Esophagus muscularis mucosa (tissue), 4 donors: ENCODE measurements around the gene LMO4. TPM values are rescaled to one million over a fixed set of nuclear protein-coding genes. Genes with fewer than 3 reads are reported as not detected.

Source experiments
- DNase-seq: peaks from one replicate; pipeline ENCODE4 v3.0.0-alpha.2; 2017; ENCODE audit errors: extremely low spot score
- H3K27ac ChIP-seq, 4 donors: fragments of 200-600 bp; sonication (generic); replicated peaks in 1 of 4; 1 replicate in 3 of 4; 2 replicates in 1 of 4; pipeline ENCODE4 v1.5.1; 2016 to 2019; ENCODE audit warnings: mild to moderate bottlenecking in 1 of 4
- H3K27me3 ChIP-seq, 4 donors: fragments of 200-600 bp; sonication (generic); one replicate each; pipeline versions ENCODE4 v1.5.1 to v1.6.0; 2016 to 2019
- H3K36me3 ChIP-seq, 4 donors: fragments of 200-600 bp; sonication (generic); one replicate each; pipeline ENCODE4 v1.5.1; 2016 to 2019
- H3K4me1 ChIP-seq, 4 donors: fragments of 200-600 bp; sonication (generic); one replicate each; pipeline ENCODE4 v1.5.1; 2016 to 2019
- H3K4me3 ChIP-seq, 4 donors: fragments of 200-600 bp; sonication (generic); 1 replicate in 2 of 4; 2 replicates in 2 of 4; pipeline ENCODE4 v1.5.1; 2016 to 2019; ENCODE audit warnings: mild to moderate bottlenecking in 4 of 4, moderate library complexity in 1 of 4
- H3K9me3 ChIP-seq, 4 donors: fragments of 200-600 bp; sonication (generic); 1 replicate in 3 of 4; 2 replicates in 1 of 4; pipeline ENCODE4 v1.5.1; 2016 to 2019
- EP300 ChIP-seq: sonication (generic); formaldehyde crosslinking; IDR thresholded peaks from one replicate; pipeline ENCODE4 v1.6.1; 2017; ENCODE audit warnings: antibody characterized with exemption
- POLR2A ChIP-seq: fragments of 450-650 bp; IDR thresholded peaks from one replicate; pipeline ENCODE4 v1.6.1; 2017; ENCODE audit warnings: antibody characterized with exemption, moderate library complexity, mild to moderate bottlenecking, low read depth
- POLR2AphosphoS5 ChIP-seq, 2 donors: sonication (generic); formaldehyde crosslinking; IDR thresholded peaks; one replicate each; pipeline ENCODE4 v1.6.1; 2017; ENCODE audit warnings: antibody characterized with exemption in 2 of 2
- WGBS: methylation state at CpG from one replicate; pipeline ENCODE4 v1.1.5; 2018; 5-methylcytosine and 5-hydroxymethylcytosine counted together
- intact Hi-C: fragments of 100-400 bp; cut with DNase I; formaldehyde crosslinking; loops from one replicate; pipeline ENCODE4 v1.15.1; 2023
- total RNA-seq, 4 donors: library from RNA; depleted of rRNA; stranded (reverse); fragments of >200 nt; gene quantifications; one replicate each; pipeline versions ENCODE4 v1.1.0 to v1.2.1, GENCODE V29; 2016
- TF ChIP-seq, protein P1 (sequence below), 3 experiments: fragments of 200-600 bp in 2 of 3; fragments of 450-650 bp in 1 of 3; sonication (generic) in 2 of 3; IDR thresholded peaks; one replicate each; pipeline ENCODE4 v1.5.1; 2017 to 2019; ENCODE audit warnings: antibody characterized with exemption in 3 of 3, mild to moderate bottlenecking in 2 of 3, moderate library complexity in 1 of 3

Gene LMO4
- total RNA-seq, 4 donors from 2014 or later, result 43.2 to 54.4 (median 47.7) TPM

DNA sequence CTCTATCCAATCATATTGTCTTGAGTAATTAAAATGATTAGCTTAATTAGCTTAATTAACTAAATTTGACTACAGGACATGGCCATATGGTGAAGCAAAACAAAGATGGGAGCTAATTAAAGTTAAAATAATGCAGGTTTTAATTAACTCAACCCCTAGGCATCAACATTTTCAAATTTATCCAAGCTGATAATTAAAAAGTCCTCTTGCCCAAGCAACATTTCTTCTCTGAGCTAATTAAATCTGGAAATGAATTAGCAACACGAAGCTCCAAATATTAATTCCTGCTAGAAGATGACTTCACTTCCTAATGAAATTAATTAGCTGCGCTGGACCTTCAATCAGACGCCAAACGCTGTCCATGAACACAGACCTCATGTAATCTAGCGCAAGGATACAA lies 27.9 kb downstream of the LMO4 start:
- Histone ChIP-seq H3K36me3 (no peaks in the 10 kb centered on the region), H3K4me1 (no peaks in the 10 kb centered on the region), H3K4me3 (no peak overlapping the region), H3K9me3 (no peaks in the 10 kb centered on the region), H3K27me3 (no peaks in the 10 kb centered on the region), H3K27ac (no peak overlapping the region)
- 95% methylated on average over 5 of the region's 5 CpGs for WGBS
- DNase-seq, result no peak
- intact Hi-C loops, result no loop called here
- TF ChIP-seq POLR2A (no peak), POLR2AphosphoS5 (IDR thresholded peaks at IDR 0.05) (no peak), EP300 (no peak)
- TF ChIP-seq, protein P1, sequence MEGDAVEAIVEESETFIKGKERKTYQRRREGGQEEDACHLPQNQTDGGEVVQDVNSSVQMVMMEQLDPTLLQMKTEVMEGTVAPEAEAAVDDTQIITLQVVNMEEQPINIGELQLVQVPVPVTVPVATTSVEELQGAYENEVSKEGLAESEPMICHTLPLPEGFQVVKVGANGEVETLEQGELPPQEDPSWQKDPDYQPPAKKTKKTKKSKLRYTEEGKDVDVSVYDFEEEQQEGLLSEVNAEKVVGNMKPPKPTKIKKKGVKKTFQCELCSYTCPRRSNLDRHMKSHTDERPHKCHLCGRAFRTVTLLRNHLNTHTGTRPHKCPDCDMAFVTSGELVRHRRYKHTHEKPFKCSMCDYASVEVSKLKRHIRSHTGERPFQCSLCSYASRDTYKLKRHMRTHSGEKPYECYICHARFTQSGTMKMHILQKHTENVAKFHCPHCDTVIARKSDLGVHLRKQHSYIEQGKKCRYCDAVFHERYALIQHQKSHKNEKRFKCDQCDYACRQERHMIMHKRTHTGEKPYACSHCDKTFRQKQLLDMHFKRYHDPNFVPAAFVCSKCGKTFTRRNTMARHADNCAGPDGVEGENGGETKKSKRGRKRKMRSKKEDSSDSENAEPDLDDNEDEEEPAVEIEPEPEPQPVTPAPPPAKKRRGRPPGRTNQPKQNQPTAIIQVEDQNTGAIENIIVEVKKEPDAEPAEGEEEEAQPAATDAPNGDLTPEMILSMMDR (IDR thresholded peaks at IDR 0.05), result no peak

DNA sequence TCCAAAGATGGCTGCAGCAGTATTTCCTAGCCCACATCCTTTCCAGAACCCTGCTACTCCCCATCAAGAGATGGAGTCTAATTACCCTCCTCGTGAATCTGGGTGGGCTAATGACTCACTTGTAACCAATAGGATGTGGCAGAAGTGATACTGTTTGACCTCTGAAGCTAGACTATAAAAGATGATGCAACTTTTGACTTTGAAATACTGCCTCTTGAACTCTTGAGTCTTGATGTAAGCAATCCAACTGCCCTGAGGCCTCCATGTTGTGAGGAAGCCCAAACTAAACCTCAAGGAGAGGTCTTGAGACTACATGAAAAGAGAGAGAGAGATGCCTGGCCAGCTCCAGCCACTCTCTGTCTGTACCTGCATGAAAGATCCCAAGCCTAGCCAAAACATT lies 29.5 kb downstream of the LMO4 start:
- intact Hi-C loops, result no loop called here
- H3K9me3 ChIP-seq, result no peaks in the 10 kb centered on the region
- no peak overlapping the region for H3K4me3 ChIP-seq
- WGBS, result 100% methylated on average over 1 of the region's 1 CpG
- H3K4me1 ChIP-seq, result no peaks in the 10 kb centered on the region
- DNase-seq, result no peak
- no peaks in the 10 kb centered on the region for H3K27me3 ChIP-seq
- no peak overlapping the region for H3K27ac ChIP-seq
- no peaks in the 10 kb centered on the region for H3K36me3 ChIP-seq
- TF ChIP-seq, protein P1 (IDR thresholded peaks at IDR 0.05), result no peak
- TF ChIP-seq POLR2AphosphoS5 (IDR thresholded peaks at IDR 0.05) (no peak), POLR2A (no peak), EP300 (no peak)

DNA sequence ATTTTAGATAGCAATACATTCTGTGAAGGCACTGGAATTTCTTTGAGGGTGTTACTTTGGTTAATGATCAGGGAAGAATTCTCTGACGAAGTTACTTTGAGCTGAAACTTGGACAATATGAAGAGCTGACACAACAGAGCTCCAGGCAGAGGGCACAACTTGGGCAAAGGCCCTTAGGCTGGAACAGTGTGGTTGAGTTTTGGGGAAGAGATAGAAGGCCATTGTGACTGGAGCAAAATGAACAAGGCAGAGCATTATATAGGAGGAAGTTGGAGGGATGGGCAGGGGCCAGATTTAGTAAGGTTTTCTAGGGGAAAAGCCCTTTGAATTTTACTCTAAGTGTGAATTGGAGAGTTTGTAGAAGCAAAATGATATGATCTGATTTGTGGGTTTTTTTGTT lies 30.9 kb downstream of the LMO4 start:
- intact Hi-C loops, result no loop called here

DNA sequence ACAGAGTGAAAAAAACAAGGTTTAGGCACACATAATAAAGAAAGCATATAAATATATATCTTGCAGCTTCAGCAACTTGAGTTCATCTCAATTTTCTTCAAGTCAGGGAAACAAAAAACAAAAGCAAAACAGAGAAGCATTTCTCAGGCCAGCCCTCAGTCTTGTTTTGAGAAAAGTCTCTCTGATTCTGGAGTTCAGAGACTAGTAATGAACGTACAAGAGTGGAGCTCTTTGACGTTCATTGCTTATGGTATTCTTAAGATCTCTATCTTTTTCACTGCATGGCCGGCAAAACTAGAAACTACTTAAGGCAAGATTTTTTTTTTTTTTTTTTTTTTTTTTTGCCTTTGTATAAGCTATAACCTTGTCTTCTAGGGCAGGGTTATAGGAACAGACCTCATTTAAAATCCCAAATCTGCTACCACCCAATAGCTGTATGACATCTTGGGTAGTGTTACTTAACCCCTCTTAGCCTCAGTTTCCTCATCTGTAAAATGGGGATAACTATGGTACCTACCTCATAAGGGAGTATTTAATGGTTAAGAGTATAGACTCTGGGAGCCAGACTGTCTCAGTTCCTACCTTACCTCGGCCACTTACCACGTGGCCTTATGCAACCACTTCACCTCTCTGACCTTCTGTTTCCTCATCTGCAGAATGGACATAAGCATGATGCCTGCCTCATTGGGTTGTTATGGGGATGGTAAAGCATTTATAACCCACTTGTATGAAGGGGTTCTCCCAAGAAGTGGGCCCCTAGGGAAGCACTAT lies 33.6 kb downstream of the LMO4 start:
- Histone ChIP-seq H3K9me3 (no peaks in the 10 kb centered on the region), H3K27me3 (no peaks in the 10 kb centered on the region), H3K4me3 (no peak overlapping the region), H3K27ac (no peak overlapping the region), H3K4me1 (peaks cover 0 to 3% (median under 1%) of the 10 kb centered on the region in 4 donors), H3K36me3 (no peaks in the 10 kb centered on the region)
- TF ChIP-seq, protein P1 (IDR thresholded peaks at IDR 0.05), result no peak
- TF ChIP-seq EP300 (no peak), POLR2A (no peak), POLR2AphosphoS5 (IDR thresholded peaks at IDR 0.05) (no peak)
- DNase-seq, result no peak
- 85% methylated on average over 5 of the region's 5 CpGs for WGBS
- intact Hi-C loops, result no loop called here

More for the DNA sequence above, 30.9 kb downstream of the LMO4 start:
- Histone ChIP-seq H3K27me3 (no peaks in the 10 kb centered on the region), H3K4me3 (no peak overlapping the region), H3K27ac (no peak overlapping the region), H3K4me1 (no peaks in the 10 kb centered on the region), H3K9me3 (no peaks in the 10 kb centered on the region), H3K36me3 (no peaks in the 10 kb centered on the region)
- TF ChIP-seq POLR2A (no peak), POLR2AphosphoS5 (IDR thresholded peaks at IDR 0.05) (no peak), EP300 (no peak)
- TF ChIP-seq, protein P1 (IDR thresholded peaks at IDR 0.05), result no peak
- DNase-seq, result no peak
- 85% methylated on average over 1 of the region's 1 CpG for WGBS
